A673 (cell line): ENCODE measurements around the gene KIAA1614.

Experiments used
- CTCF ChIP-seq: fragments of 300-800, 200-600 bp; sonication (generic); conservative IDR thresholded peaks from 2 replicates; pipeline ENCODE4 v1.5.1; 2017; ENCODE audit warnings: low read depth, mild to moderate bottlenecking, antibody characterized with exemption, low read length, moderate library complexity, mixed read lengths
- EZH2 ChIP-seq: fragments of 200-600 bp; sonication (generic); IDR thresholded peaks from 2 replicates; pipeline ENCODE4 v1.6.1; 2017; ENCODE audit warnings: borderline replicate concordance, low read depth, mild to moderate bottlenecking, mixed read lengths, antibody characterized with exemption, low read length; ENCODE audit not compliant: poor library complexity, severe bottlenecking

DNA sequence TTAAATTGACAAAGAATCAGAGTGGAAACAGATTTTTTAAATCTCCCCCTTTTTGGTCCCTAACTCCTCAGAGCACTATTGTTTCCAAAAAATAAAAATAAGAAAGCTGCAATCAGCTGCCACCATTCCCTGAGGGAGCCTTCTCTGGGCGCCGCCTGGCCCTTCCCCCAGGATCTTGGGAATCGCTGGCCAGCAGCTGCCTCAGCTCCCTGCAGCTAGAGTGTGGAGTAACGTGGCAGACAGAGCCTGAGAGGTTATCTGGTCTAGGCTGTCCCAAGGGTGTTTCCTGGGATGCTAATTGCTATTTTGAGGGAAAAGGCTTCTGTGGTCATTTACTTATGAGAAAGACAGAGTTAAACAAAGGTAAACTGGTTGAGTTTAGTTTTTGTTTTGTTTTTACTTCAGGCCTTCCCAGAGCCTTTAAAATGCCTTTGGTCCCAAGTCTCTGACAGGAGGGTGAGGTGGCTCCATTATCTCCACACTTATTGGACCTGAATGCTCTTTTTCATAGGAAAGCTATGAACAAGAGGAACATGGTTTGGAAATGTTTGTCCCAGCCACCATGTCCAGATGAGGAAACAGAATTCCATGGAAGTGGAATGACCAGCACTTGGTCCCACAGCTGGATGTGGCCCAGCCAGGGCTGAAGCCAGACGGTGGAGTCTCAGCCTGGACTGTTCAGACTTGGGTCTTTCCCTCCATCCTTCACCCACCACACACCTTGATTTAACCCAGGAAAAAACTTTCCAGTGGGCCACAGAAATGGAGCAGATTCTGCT is 14.1 kb upstream of the KIAA1614 start:
- TF ChIP-seq CTCF (no peak), EZH2 (no peak)
